CD4-positive, alpha-beta memory T cell (primary cell): ENCODE results near the gene NFATC1. TPM values are rescaled to one million over a fixed set of nuclear protein-coding genes. Genes with fewer than 3 reads are reported as not detected.

Source experiments
- CTCF ChIA-PET: fragments of 350-600 bp; sonication (Branson Sonifier 250); formaldehyde crosslinking; loops from one replicate; lab custom pipeline; 2021; ENCODE audit warnings: inconsistent platforms; ENCODE audit not compliant: partially characterized antibody; lab: Charles Lee
- POLR2A ChIA-PET: fragments of 350-600 bp; sonication (Branson Sonifier 250); formaldehyde crosslinking; loops from one replicate; lab custom pipeline; 2021; ENCODE audit not compliant: partially characterized antibody; lab: Charles Lee
- DNase-seq, 5 donors: peaks; one replicate each; pipeline versions ENCODE4 v3.0.0 to v3.0.0-alpha.2; 2020 to 2022; ENCODE audit warnings: mixed read lengths in 1 of 5
- H3K27ac ChIP-seq: one replicate; pipeline ENCODE4 v1.7.0; 2013; ENCODE audit warnings: low read depth, low read length
- H3K27me3 ChIP-seq: 2 replicates; pipeline ENCODE4 v1.7.0; 2013; ENCODE audit warnings: mild to moderate bottlenecking, low read length, moderate library complexity; ENCODE audit not compliant: insufficient read depth
- H3K36me3 ChIP-seq: 2 replicates; pipeline ENCODE4 v1.7.0; 2013; ENCODE audit warnings: mild to moderate bottlenecking, low read length, moderate library complexity; ENCODE audit not compliant: insufficient read depth
- H3K4me1 ChIP-seq: 2 replicates; pipeline ENCODE4 v1.7.0; 2013; ENCODE audit warnings: mild to moderate bottlenecking, low read length, moderate library complexity; ENCODE audit not compliant: insufficient read depth
- H3K4me3 ChIP-seq, 2 donors: one replicate each; pipeline ENCODE4 v1.7.0; 2013; ENCODE audit warnings: low read length in 2 of 2, mild to moderate bottlenecking in 1 of 2
- H3K9me3 ChIP-seq, 2 donors: one replicate each; pipeline ENCODE4 v1.7.0; 2013; ENCODE audit warnings: low read length in 2 of 2, control low read depth in 1 of 2; ENCODE audit not compliant: control insufficient read depth in 1 of 2
- H3K27ac Mint-ChIP-seq, 7 donors: one replicate each; pipeline ENCODE4 v1.8.0; 2020 to 2021; ENCODE audit warnings: mixed read lengths in 7 of 7, mild to moderate bottlenecking in 6 of 7, inconsistent platforms in 3 of 7, moderate library complexity in 3 of 7
- H3K27me3 Mint-ChIP-seq, 2 donors: one replicate each; pipeline ENCODE4 v1.8.0; 2020 to 2021; ENCODE audit warnings: mixed read lengths in 2 of 2
- H3K36me3 Mint-ChIP-seq, 2 donors: one replicate each; pipeline ENCODE4 v1.8.0; 2020 to 2021; ENCODE audit warnings: mixed read lengths in 2 of 2, inconsistent platforms in 1 of 2, mild to moderate bottlenecking in 1 of 2
- H3K4me1 Mint-ChIP-seq, 4 donors: one replicate each; pipeline ENCODE4 v1.8.0; 2020 to 2021; ENCODE audit warnings: mixed read lengths in 4 of 4, mild to moderate bottlenecking in 1 of 4
- H3K4me3 Mint-ChIP-seq, 8 donors: one replicate each; pipeline ENCODE4 v1.8.0; 2020 to 2021; ENCODE audit warnings: mixed read lengths in 8 of 8, mild to moderate bottlenecking in 7 of 8, moderate library complexity in 6 of 8, inconsistent platforms in 3 of 8
- H3K9me3 Mint-ChIP-seq, 8 donors: one replicate each; pipeline ENCODE4 v1.8.0; 2020 to 2021; ENCODE audit warnings: mixed read lengths in 8 of 8, mild to moderate bottlenecking in 5 of 8, inconsistent platforms in 3 of 8, moderate library complexity in 1 of 8
- intact Hi-C: fragments of 100-400 bp; cut with micrococcal nuclease; formaldehyde crosslinking; loops from one replicate; pipeline ENCODE4 v1.15.1; 2023
- polyA plus RNA-seq, 2 donors: library from polyadenylated mRNA; unstranded; fragments of 300-500 nt; fragmentation: Illumina TruSeq; gene quantifications; one replicate each; pipeline ENCODE4 v1.2.3, GENCODE V29; 2021
- total RNA-seq, 2 experiments: library from RNA; stranded (reverse); gene quantifications; one replicate each; pipeline ENCODE4 v1.2.3, GENCODE V29; 2021

The NFATC1 gene
- total and polyA plus RNA-seq, 4 experiments from 2014 or later: 15.3 to 69.6 (median 54.9) TPM

GRCh38 chr18:79488311-79489050 is 92.8 kb downstream of the NFATC1 start:
- ChIA-PET POLR2A (no interaction called here), CTCF (no interaction called here)
- H3K36me3 ChIP-seq: peaks cover 34% of the 10 kb centered on the region
- peaks cover 11% of the 10 kb centered on the region for H3K4me1 ChIP-seq
- peaks cover 14 to 38% of the 10 kb centered on the region in 2 donors for H3K36me3 Mint-ChIP-seq
- no peaks in the 10 kb centered on the region for H3K27me3 Mint-ChIP-seq
- H3K27me3 ChIP-seq: no peaks in the 10 kb centered on the region
- no peak overlapping the region for H3K27ac ChIP-seq
- intact Hi-C loops: no loop called here
- H3K27ac Mint-ChIP-seq: peak overlapping the region in 3 of 7 donors; percentile 10 to 52 (median 37)
- peaks cover 7 to 27% (median 13%) of the 10 kb centered on the region in 4 donors for H3K4me1 Mint-ChIP-seq
- no peak overlapping the region for H3K4me3 ChIP-seq
- no peak for DNase-seq
- H3K4me3 Mint-ChIP-seq: no peak overlapping the region
- H3K9me3 Mint-ChIP-seq: no peaks in the 10 kb centered on the region
- H3K9me3 ChIP-seq: no peaks in the 10 kb centered on the region

- ChIA-PET CTCF (no interaction called here), POLR2A (no interaction called here)
- Mint-ChIP-seq H3K4me3 (no peak overlapping the region), H3K27ac (peak overlapping the region in 3 of 7 donors; percentile 35 to 52 (median 35)), H3K27me3 (no peaks in the 10 kb centered on the region), H3K4me1 (peaks cover 7 to 27% (median 13%) of the 10 kb centered on the region in 4 donors), H3K9me3 (no peaks in the 10 kb centered on the region), H3K36me3 (peaks cover 14 to 37% of the 10 kb centered on the region in 2 donors)
- DNase-seq: peak in 1 of 5 donors; percentile 37
- no peak overlapping the region for H3K4me3 ChIP-seq
- no peaks in the 10 kb centered on the region for H3K9me3 ChIP-seq
- H3K27ac ChIP-seq: no peak overlapping the region
- peaks cover 34% of the 10 kb centered on the region for H3K36me3 ChIP-seq
- peaks cover 11% of the 10 kb centered on the region for H3K4me1 ChIP-seq
- no peaks in the 10 kb centered on the region for H3K27me3 ChIP-seq
- intact Hi-C loops: no loop called here
Observed at GRCh38 chr18:79489051-79489898, 93.5 kb downstream of the NFATC1 start.

DNA sequence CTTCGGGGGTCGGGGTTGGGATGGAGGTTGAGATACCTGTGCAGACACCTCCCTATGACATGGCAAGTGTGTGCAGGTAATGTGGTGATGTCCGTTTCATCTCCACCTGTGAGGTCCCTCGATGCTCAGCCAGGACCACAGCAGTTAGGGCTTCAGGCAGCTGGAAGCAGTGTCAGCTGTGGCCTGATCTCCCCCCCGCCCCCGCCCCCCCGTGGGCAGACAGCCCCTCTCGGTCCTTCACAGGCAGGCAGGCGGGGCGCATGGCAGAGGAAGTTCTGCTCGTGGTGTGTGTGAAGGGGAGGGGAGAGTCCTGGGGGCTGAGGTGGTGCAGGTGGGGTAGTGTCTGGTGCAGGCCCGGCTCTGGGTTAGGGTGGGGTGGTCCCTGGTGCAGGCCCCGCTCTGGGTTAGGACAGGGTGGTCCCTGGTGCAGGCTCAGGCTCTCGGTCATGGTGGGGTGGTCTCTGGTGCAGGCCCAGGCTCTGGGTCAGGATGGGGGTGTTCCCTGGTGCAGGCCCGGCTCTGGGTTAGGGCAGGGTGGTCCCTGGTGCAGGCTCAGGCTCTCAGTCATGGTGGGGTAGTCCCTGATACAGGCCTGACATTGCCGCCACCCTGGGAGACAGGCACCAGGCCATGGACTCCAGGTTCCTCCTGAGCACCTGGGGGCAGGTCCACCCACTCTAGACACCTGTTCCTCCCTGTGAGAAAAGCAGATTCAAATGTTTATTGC is 94.3 kb downstream of the NFATC1 start:
- no peak for DNase-seq
- H3K9me3 ChIP-seq: no peaks in the 10 kb centered on the region
- no peak overlapping the region for H3K27ac ChIP-seq
- no peaks in the 10 kb centered on the region for H3K9me3 Mint-ChIP-seq
- intact Hi-C loops: no loop called here
- H3K4me1 Mint-ChIP-seq: peaks cover 5 to 27% (median 13%) of the 10 kb centered on the region in 4 donors
- H3K36me3 ChIP-seq: peaks cover 37% of the 10 kb centered on the region
- peaks cover 16 to 34% of the 10 kb centered on the region in 2 donors for H3K36me3 Mint-ChIP-seq
- H3K27ac Mint-ChIP-seq: peak overlapping the region in 1 of 7 donors; percentile 87
- POLR2A ChIA-PET: no interaction called here
- H3K4me3 ChIP-seq: no peak overlapping the region
- H3K4me1 ChIP-seq: peaks cover 11% of the 10 kb centered on the region
- CTCF ChIA-PET: no interaction called here
- H3K4me3 Mint-ChIP-seq: no peak overlapping the region
- no peaks in the 10 kb centered on the region for H3K27me3 ChIP-seq
- no peaks in the 10 kb centered on the region for H3K27me3 Mint-ChIP-seq

DNA sequence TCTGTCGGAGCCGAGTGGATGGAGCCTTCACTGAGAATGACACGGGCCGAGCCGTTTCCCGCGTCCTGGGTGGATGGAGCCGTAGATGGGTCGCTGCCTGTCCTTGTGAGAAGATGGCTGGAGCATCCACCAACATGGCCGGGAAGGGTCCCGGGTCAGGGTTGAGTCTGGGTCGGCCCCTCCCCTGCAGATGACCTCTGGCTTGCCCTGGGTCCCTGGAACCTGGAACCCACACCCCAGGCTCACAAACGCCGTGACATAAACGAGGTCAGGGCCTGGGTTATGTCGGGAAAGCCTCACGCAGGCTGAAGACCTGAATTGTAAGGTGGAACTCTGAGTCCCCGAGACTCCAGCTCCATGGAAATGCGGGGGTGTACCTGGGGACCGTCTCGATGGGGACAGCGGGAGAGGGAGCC is 94.9 kb downstream of the NFATC1 start:
- Histone ChIP-seq H3K27ac (no peak overlapping the region), H3K4me1 (peaks cover 11% of the 10 kb centered on the region), H3K36me3 (peaks cover 39% of the 10 kb centered on the region), H3K4me3 (no peak overlapping the region), H3K27me3 (no peaks in the 10 kb centered on the region), H3K9me3 (no peaks in the 10 kb centered on the region)
- peak overlapping the region in 3 of 7 donors; percentile 57 to 87 (median 79) for H3K27ac Mint-ChIP-seq
- peaks cover 21 to 36% of the 10 kb centered on the region in 2 donors for H3K36me3 Mint-ChIP-seq
- DNase-seq: no peak
- peaks cover 6 to 27% (median 14%) of the 10 kb centered on the region in 4 donors for H3K4me1 Mint-ChIP-seq
- no peaks in the 10 kb centered on the region for H3K27me3 Mint-ChIP-seq
- no peak overlapping the region for H3K4me3 Mint-ChIP-seq
- POLR2A ChIA-PET: no interaction called here
- peaks cover 0 to 2% (median 0%) of the 10 kb centered on the region in 8 donors for H3K9me3 Mint-ChIP-seq
- intact Hi-C loops: no loop called here
- CTCF ChIA-PET: no interaction called here

GRCh38 chr18:79491081-79491551 is 95.4 kb downstream of the NFATC1 start:
- Histone ChIP-seq H3K4me3 (no peak overlapping the region), H3K27me3 (no peaks in the 10 kb centered on the region), H3K36me3 (peaks cover 34% of the 10 kb centered on the region), H3K4me1 (peaks cover 11% of the 10 kb centered on the region), H3K27ac (no peak overlapping the region), H3K9me3 (no peaks in the 10 kb centered on the region)
- ChIA-PET CTCF (no interaction called here), POLR2A (no interaction called here)
- Mint-ChIP-seq H3K9me3 (peaks cover 0 to 3% (median under 1%) of the 10 kb centered on the region in 8 donors), H3K27ac (peak overlapping the region in 5 of 7 donors; percentile 47 to 87 (median 66)), H3K27me3 (no peaks in the 10 kb centered on the region), H3K36me3 (peaks cover 25 to 34% of the 10 kb centered on the region in 2 donors), H3K4me3 (peak overlapping the region in 1 of 8 donors; percentile 53), H3K4me1 (peaks cover 8 to 27% (median 14%) of the 10 kb centered on the region in 4 donors)
- intact Hi-C loops: no loop called here
- DNase-seq: no peak

DNA sequence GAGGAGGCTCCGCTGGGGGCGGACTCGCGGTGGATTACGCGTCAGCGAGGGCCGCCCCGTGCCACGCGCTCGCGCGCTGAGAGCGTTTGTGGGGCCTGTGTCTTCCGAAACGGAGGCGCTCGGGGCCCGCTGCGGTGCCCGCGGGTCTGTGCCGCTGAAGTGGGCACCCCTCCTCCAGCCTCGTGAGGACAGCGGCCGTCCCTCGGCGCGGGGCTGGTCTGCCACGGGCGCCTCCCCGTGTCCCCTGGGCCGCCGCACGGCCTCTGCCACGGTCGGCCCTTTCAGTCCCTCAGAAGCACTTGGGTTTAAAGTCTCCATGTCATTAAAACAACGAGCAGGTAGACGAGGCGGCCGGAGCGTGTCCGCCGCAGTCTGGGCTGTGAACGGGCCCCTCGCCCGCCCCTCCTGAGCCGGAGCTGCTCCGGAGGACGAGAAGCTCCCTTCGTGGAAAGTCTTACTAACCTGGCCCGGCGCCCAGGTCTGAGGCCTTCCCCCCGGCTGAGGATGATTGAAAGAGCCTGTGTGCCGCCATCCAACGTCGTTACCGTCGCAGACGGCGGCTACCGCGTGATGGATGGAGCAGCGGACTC is 97.6 kb downstream of the NFATC1 start:
- H3K9me3 ChIP-seq: no peaks in the 10 kb centered on the region
- Mint-ChIP-seq H3K4me3 (no peak overlapping the region), H3K9me3 (peaks cover 0 to 17% (median 9%) of the 10 kb centered on the region in 8 donors), H3K36me3 (peaks cover 37 to 38% of the 10 kb centered on the region in 2 donors), H3K27me3 (no peaks in the 10 kb centered on the region), H3K27ac (no peak overlapping the region), H3K4me1 (peaks cover 9 to 31% (median 14%) of the 10 kb centered on the region in 4 donors)
- ChIA-PET POLR2A (no interaction called here), CTCF (interaction anchor here (0.9 kb wide), 1 partner anchor 23 kb away, joined by 5 read pairs; no protein-coding TSS in a partner anchor)
- no peak overlapping the region for H3K4me3 ChIP-seq
- no peaks in the 10 kb centered on the region for H3K27me3 ChIP-seq
- H3K36me3 ChIP-seq: peaks cover 31% of the 10 kb centered on the region
- intact Hi-C loops: no loop called here
- H3K27ac ChIP-seq: no peak overlapping the region
- H3K4me1 ChIP-seq: peaks cover 11% of the 10 kb centered on the region
- no peak for DNase-seq
